ENCODE data around the gene CRYZ. TPM values are rescaled to one million over a fixed set of nuclear protein-coding genes. Genes with fewer than 3 reads are reported as not detected.
A peak's percentile ranks its signal among the peaks of the same experiment; 100 is the strongest.
"Not testable (repeated sequence)": the region's sequence is repeated elsewhere in the genome, so short reads cannot be mapped to it uniquely, and the experiment has no call there.

CRYZ gene
- total and polyA plus RNA-seq, 9 donors, result 24.0 to 75.8 (median 26.3) TPM

DNA sequence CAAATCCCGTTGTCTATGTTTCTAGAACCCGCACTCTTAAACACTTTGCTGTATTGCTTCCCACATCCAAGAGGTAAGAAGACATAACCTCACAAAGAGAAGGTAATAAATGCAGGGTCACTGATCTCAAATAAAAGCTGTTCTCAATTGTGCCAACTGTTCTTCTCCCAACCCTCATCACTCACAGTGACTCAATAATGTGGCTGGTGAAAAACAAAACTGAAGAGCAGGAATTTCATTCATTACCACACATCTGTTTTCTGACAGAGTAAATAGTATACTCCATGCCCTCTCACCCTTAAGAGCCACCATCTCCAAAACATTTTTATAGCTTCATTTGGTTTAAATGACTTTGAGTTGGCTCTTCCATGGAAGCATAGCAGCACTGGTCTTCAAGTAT, 53.0 kb downstream of the CRYZ start:
- intact Hi-C loops (cut with DNase I), result no loop called here
- no peak overlapping the region for H3K27ac ChIP-seq
- no peak overlapping the region for H3K4me3 ChIP-seq
- no peaks in the 10 kb centered on the region for H3K9me3 ChIP-seq
- TF ChIP-seq EP300 (IDR thresholded peaks at IDR 0.05) (no peak), CTCF (IDR thresholded peaks at IDR 0.05) (no peak), POLR2A (IDR thresholded peaks at IDR 0.05) (no peak)
- no peak for DNase-seq
- no peaks in the 10 kb centered on the region for H3K27me3 ChIP-seq
- WGBS, 3 donors, result 93 to 96% (median 96%) methylated on average over 2 of the region's 2 CpGs
- H3K36me3 ChIP-seq, result no peaks in the 10 kb centered on the region
- no peaks in the 10 kb centered on the region for H3K4me1 ChIP-seq (ENCODE audit: insufficient read depth)

DNA sequence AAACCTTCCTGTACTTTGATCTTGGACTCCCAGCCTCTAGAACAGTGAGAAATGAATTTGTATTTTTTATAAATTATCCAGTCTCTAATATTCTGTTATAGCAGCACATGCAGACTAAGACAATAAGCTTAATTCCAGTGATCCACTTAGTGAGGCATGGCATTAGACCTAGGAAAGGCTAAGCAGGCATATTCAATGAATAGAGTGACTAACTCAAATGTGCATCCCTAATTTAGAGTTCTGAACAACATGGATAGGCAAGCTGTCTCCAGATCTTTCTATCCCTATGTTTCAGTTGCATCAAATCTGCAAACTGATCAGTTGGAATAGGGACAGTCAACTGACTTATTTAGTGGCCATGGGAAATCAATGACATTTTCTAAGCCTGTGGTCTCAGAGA, 54.9 kb downstream of the CRYZ start:
- Histone ChIP-seq H3K4me3 (no peak overlapping the region), H3K27ac (no peak overlapping the region), H3K9me3 (no peaks in the 10 kb centered on the region), H3K4me1 (ENCODE audit: insufficient read depth) (no peaks in the 10 kb centered on the region), H3K36me3 (no peaks in the 10 kb centered on the region), H3K27me3 (no peaks in the 10 kb centered on the region)
- TF ChIP-seq EP300 (IDR thresholded peaks at IDR 0.05), result no peak
- no peak for TF ChIP-seq CTCF (IDR thresholded peaks at IDR 0.05)
- TF ChIP-seq POLR2A (IDR thresholded peaks at IDR 0.05), result no peak
- intact Hi-C loops (cut with DNase I), result no loop called here
- DNase-seq, result no peak

GRCh38 chr1:74674278-74675048, 58.4 kb downstream of the CRYZ start:
- TF ChIP-seq CTCF (IDR thresholded peaks at IDR 0.05), result no peak
- TF ChIP-seq EP300 (IDR thresholded peaks at IDR 0.05), result no peak
- TF ChIP-seq POLR2A (IDR thresholded peaks at IDR 0.05), result no peak
- H3K27ac ChIP-seq, result no peak overlapping the region
- no peaks in the 10 kb centered on the region for H3K27me3 ChIP-seq
- no peak for DNase-seq
- H3K36me3 ChIP-seq, result no peaks in the 10 kb centered on the region
- intact Hi-C loops (cut with DNase I), result loop anchor here in 1 of 4 donors (5.0 kb wide), 1 partner anchor 1708 kb away; no protein-coding TSS in a partner anchor
- H3K4me3 ChIP-seq, result no peak overlapping the region
- no peaks in the 10 kb centered on the region for H3K4me1 ChIP-seq (ENCODE audit: insufficient read depth)
- 73 to 81% (median 76%) methylated on average over 6 of the region's 6 CpGs for WGBS, 3 donors
- H3K9me3 ChIP-seq, result no peaks in the 10 kb centered on the region

GRCh38 chr1:74673351-74674111, 59.3 kb downstream of the CRYZ start, which contains the start of gene ERICH3:
Gene ERICH3 (minus strand): TSS chr1:74673792. CDS start chr1:74673519, 273 bp downstream.
- intact Hi-C loops (cut with DNase I), result loop anchor here in 1 of 4 donors (5.0 kb wide), 1 partner anchor 1709 kb away; no protein-coding TSS in a partner anchor
- no peak for TF ChIP-seq CTCF (IDR thresholded peaks at IDR 0.05)
- no peak for TF ChIP-seq EP300 (IDR thresholded peaks at IDR 0.05)
- TF ChIP-seq POLR2A (IDR thresholded peaks at IDR 0.05), result no peak
- DNase-seq, result peak in 3 of 5 donors; percentile 16 to 34 (median 23)
- 1 to 4% (median 3%) methylated on average over 30 to 44 of the region's 44 CpGs for WGBS, 3 donors
- peak within 1 kb of the TSS; percentile 17 for H3K4me3 ChIP-seq
- no peak within 1 kb of the TSS for H3K27ac ChIP-seq
- H3K9me3 ChIP-seq, result no peaks in the 10 kb centered on the region
- H3K27me3 ChIP-seq, result no peaks in the 10 kb centered on the region
- no peaks in the 10 kb centered on the region for H3K36me3 ChIP-seq
- no peaks in the 10 kb centered on the region for H3K4me1 ChIP-seq (ENCODE audit: insufficient read depth)

GRCh38 chr1:74670866-74671265, 62.0 kb downstream of the CRYZ start:
- intact Hi-C loops (cut with DNase I), result loop anchor here in 1 of 4 donors (5.0 kb wide), 1 partner anchor 1711 kb away; no protein-coding TSS in a partner anchor
- not testable (repeated sequence) for H3K27ac ChIP-seq; H3K4me3 ChIP-seq; H3K4me1 ChIP-seq (ENCODE audit: insufficient read depth); H3K27me3 ChIP-seq; H3K9me3 ChIP-seq; H3K36me3 ChIP-seq; DNase-seq
- 83 to 90% (median 84%) methylated on average over 3 of the region's 3 CpGs for WGBS, 3 donors

Data from ovary (tissue), 9 donors.